Fibroblast of skin of left biceps (primary cell): Measurements from ENCODE around the gene TRABD2A.
"Not testable (repeated sequence)": the region's sequence is repeated elsewhere in the genome, so short reads cannot be mapped to it uniquely, and the experiment has no call there.

ENCODE experiments used
- DNase-seq, 2 experiments: peaks; one replicate each; pipeline ENCODE4 v3.0.0-alpha.2; 2013; ENCODE audit warnings: low read depth in 2 of 2

The TRABD2A gene

DNA sequence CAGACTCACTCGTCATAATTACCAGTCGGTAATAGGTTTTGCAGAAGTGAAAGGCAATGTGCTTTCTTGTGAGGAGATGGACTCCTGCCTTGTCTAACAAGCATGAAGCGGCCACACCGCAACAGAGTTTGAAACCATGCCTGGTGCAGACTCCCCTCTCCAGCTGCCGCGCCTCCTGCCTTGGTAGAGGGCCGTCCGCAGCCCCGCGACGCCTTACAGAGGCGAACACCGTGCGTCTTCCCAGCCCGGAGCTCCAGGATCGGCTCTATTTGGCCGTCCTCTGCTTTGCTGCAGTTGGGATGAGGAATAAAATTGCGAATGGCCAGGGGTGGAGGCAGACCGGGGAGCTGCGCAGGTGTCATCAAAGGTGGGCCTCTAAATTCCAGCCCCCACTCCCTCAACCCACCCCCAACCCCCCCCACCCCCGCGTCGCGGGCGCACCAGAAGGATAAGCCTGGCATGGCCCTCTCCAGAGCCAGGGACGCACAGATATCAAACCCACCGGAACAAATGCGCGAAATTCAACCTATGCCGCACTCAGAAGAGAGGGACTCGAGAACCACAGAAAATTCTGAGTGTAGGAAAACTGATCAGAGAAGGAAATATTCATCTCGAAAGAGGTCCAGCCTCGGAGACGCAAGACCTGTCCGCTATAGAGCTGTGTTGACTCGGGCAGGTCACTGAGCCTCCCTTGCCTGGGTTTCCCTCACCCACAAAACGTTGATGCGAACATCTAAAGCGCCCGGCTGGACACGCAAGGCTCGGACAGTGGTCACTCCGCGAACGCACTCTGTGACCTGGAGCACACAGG, 1.1 kb downstream of the TRABD2A start:
- no peak for DNase-seq

- no peak for DNase-seq
Measured at GRCh38 chr2:84878896-84879583, 1.8 kb downstream of the TRABD2A start.

DNA sequence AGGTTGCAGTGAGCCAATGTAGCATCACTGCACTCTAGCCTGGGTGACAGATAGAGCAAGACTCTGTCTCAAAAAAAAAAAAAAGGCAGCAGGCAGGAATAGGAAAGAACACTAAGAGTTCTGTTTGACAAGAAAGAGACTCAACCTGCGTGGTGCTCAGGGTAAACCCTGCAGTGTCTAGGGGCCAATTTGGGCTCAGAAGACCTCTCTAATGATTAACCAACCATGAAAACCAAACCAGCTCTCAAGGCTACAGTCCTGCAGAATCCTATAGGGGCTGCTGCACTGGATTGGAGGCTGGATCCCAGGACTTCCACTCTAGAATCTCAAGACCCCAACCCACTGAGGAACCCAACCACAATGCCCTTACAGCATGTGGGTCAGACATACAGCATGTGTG, 2.4 kb downstream of the TRABD2A start:
- no peak for DNase-seq

- no peak for DNase-seq
Measured at GRCh38 chr2:84876369-84876768, 4.5 kb downstream of the TRABD2A start.

GRCh38 chr2:84875619-84876018, 5.3 kb downstream of the TRABD2A start:
- not testable (repeated sequence) for DNase-seq

DNA sequence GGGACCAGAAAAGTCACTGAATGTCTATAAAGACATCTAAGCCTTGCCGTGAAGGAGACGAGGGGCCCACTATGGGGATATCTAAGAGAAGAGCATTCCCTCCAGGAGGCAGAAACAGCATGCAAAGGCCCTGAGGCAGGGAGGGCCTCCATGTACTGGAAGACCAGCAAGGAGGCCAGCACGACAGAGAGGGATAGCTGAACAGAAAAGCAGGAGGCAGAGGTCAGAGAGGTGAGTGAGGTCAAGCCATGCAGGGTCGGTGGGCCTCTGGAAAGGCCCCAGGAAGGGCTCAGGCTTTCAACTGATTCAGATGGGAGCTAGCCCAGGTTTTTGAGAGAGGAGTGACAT, 5.7 kb downstream of the TRABD2A start:
- DNase-seq, result no peak

DNA sequence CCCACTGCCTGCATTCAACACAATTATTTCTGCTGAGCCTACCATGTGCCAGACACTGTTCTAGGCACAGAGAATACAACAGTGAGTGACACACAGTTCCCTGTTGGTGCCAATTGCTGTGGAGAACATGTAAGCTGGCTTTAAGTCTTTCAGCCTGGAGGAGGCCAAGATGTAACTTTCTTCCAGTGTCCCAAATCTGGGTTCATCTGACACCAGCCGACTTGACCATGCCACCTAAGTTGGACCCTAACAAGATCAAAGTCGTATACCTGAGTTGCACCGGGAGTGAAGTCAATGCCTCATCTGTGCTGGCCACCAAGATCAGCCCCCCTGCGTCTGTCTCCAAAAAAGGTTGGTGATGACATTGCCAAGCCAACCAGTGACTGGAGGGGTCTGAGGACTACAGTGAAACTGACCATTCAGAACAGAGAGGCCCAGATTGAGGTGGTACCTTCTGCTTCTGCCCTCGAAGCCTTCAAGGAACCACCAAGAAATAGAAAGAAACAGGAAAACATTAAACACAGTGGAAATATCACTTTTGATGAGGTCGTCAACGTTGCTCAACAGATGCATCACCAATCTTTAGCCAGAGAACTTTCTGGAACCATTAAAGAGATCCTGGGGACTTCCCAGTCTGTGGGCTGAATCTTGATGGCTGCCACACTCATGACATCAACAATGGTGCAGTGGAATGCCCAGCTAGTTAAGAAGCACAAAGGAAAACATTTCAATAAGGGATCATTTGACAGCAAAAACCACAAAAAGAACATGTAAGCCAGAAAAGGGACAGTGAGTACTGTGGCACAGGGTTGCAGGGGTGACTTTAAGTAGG, 6.3 kb downstream of the TRABD2A start:
- no peak for DNase-seq

- no peak for DNase-seq
Measured at GRCh38 chr2:84873350-84873749, 7.5 kb downstream of the TRABD2A start.

- not testable (repeated sequence) for DNase-seq
Measured at GRCh38 chr2:84872691-84873090, 8.2 kb downstream of the TRABD2A start.

DNA sequence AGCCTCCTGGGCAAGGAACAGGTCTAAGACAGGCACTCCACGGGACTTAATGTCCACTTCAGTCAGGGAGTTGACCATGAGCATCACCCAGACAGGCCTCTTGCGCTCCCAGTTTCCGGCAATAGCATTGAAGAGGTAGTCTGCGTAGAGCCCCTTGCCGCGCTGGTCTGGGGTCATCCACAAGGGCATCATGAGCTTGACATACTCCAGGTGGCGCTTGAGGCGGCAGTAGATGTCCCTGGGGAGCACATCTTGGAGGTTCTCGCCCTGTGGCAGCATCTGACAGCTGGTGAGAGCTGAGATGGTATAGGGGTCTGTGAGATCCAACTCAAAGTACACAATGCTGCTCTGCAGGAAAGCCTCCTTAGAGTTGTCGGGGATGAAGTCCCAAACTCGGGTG, 10.6 kb downstream of the TRABD2A start:
- DNase-seq, result no peak

DNA sequence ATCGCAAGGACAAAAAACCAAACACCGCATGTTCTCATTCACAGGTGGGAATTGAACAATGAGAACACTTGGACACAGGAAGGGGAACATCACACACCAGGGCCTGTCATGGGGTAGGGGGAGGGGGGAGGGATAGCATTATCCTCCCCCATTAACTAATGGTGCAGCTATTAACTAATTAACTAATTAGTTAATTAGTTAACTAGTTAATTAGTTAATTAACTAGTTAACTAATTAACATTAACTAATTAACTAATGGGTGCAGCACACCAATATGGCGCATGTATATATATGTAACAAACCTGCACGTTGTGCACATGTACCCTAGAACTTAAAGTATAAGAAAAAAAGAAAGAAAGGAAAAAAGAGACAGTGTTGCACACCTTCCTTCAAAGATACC, 12.6 kb downstream of the TRABD2A start:
- not testable (repeated sequence) for DNase-seq

DNA sequence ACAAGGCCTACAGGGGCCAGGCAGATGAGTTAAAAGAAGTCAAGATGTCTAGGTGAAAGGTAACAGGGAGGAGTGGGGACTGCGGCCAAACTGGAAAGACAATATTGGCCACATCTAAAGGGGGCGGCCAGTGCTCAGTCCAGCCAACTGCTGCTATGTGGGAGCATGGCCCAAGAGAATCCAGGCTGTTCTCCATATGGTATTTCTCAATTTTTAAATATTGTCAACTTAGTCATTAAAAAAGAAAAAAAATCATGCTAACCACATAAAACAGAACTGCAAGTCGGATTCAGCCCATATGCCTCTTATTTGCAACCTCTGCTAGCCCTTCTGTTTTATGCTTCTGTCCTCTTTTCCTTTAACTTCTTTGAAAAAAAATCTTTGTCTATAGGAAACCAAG, 14.8 kb downstream of the TRABD2A start:
- DNase-seq, result no peak

GRCh38 chr2:84865181-84865783, 15.6 kb downstream of the TRABD2A start:
- no peak for DNase-seq

DNA sequence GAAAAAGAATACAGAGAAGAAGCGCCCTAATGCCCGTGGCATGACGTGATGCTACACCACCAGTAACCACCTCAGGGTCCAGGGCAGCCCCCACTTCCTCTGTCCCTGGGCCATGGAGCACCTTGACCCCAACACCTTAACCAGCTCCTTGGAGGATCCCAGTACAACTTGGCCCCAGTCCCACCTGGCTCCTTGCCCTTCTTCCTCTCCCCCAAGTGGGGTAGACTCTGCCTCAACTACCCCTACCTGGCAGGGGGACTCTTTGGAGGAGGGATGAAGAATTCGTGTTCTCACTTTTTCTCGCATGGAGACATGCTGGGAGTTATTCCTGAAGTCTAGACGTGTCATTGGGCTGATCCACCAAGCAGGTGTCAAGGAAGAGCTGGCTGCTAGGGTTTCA, 18.9 kb downstream of the TRABD2A start:
- DNase-seq, result no peak

GRCh38 chr2:84861539-84861938, 19.3 kb downstream of the TRABD2A start:
- no peak for DNase-seq

DNA sequence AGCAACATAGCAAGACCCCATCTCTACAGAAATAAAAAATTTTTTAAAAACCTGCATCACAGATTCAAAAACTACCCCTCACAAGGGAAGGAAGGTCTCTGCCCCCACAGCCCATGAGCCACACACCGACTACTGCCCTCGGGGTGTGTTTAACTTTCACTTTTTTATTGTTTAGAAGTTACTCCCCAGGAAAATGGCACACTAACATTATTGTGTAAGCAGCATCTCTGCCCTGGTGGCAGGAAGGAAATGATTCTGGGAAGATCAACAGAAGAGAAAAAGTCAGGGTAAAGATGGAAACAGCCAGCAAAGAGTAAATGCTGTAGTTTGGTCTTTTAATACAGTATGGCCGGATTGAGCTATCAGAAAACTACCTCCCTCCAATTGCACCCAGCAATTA, 21.9 kb downstream of the TRABD2A start:
- DNase-seq, result no peak

GRCh38 chr2:84858123-84858522, 22.8 kb downstream of the TRABD2A start:
- no peak for DNase-seq

DNA sequence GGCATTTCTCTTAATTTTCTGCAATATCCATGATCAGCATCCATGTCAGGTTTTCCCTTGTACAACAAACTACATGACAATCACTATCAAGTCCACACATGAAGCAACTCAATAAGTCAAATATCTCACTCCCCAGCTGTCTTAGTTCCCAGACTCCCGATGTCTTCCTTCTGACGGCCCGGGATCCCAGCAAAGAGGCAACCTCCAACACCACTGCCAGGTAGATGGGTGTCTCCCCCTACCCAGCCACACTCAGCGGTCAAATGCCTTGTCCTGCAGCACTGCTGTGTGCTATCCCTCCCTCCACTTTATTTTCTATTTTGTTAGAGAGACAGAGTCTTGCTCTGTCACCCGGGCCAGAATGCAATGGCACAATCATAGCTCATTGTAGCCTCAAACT, 23.3 kb downstream of the TRABD2A start:
- no peak for DNase-seq

GRCh38 chr2:84856787-84857186, 24.1 kb downstream of the TRABD2A start:
- no peak for DNase-seq

GRCh38 chr2:84855731-84856130, 25.2 kb downstream of the TRABD2A start:
- no peak for DNase-seq

- DNase-seq, result no peak
Measured at GRCh38 chr2:84854850-84855249, 26.0 kb downstream of the TRABD2A start.

DNA sequence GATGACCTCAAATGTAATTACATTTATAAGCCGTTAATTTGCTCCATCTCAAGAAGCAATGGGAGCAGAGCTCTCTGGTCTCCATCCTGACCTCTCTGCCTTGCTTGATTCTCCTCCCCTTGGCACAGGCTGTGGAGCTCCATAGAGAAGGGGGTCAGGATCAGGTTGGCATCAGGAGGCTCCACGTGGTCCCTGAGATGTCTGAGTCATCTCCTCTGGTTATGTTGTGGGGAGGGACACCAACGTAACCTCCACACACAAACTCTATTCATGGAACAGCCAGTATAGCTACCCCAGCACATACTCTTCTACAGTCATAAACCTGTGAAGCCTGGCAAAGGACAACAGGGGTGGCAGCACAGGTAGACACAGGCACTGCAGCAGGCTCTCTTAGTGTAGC, 29.0 kb downstream of the TRABD2A start:
- DNase-seq, result no peak
